ENCODE measurements around the gene PLCB3. TPM values are rescaled to one million over a fixed set of nuclear protein-coding genes. Genes with fewer than 3 reads are reported as not detected.
A peak's percentile ranks its signal among the peaks of the same experiment; 100 is the strongest.

Gene PLCB3
- polyA plus RNA-seq (2013, experiment 1 of 2), result 39.7 TPM
- polyA plus RNA-seq (2013, experiment 2 of 2), result 40.7 TPM

DNA sequence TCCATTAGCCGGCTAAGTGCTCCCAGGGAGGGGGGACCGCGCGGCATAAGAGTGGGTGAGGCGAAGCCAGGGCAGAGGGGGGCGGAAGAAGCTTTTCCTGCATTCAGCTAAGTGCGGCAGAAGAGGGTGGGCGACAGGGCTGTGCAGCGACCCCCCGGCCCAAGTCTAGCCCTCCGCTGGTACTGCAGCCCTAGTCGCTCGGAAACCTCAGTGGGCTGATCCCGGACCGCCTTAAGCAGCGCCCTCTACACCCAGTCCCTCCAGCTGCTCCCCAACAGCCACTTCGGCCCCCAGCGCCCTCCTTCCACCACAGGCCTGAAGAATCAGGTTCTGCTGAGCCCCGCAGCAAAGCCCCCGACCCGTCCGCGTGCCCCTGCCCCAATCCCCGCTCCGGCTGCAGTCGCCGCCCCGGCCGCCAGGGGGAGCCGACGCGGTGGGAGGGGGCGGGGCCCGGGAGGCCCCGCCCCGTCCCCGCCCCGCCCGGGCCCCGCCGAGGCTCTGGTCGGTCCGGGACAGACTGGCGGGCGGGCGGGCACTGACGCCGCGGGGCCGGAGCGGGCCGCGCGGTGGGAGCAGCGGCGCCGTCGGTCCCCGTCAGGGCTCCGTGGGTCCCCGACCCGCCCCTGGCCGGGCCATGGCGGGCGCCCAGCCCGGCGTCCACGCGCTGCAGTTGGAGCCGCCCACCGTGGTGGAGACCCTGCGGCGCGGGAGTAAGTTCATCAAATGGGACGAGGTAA is at the start of gene PLCB3:
Gene PLCB3, plus strand, starts transcription at position 515 of the 737 bp plus-strand sequence. Its CDS starts 120 bp downstream, at position 635.
- Histone ChIP-seq H4K8ac (ENCODE audit: low read depth, low read length) (no peak within 1 kb of the TSS), H3K36me3 (ENCODE audit: control insufficient read depth, insufficient read depth, low read length) (peaks cover 4% of the 10 kb centered on the region), H2BK120ac (ENCODE audit: low read depth, low read length) (no peak within 1 kb of the TSS), H3K9ac (ENCODE audit: low read length) (peak within 1 kb of the TSS; percentile 95), H3K4me3 (ENCODE audit: low read length) (peak within 1 kb of the TSS; percentile 82), H3K56ac (ENCODE audit: low read length) (peak within 1 kb of the TSS; percentile 94), H3K79me1 (ENCODE audit: low read length) (peaks cover 13% of the 10 kb centered on the region), H3K18ac (ENCODE audit: low read length) (peak within 1 kb of the TSS; percentile 85), H2AK5ac (ENCODE audit: low read length) (peak within 1 kb of the TSS; percentile 59), H3K79me2 (ENCODE audit: control insufficient read depth, insufficient read depth, low read length) (peaks cover 14% of the 10 kb centered on the region), H2BK15ac (replicated peaks; ENCODE audit: low read depth) (no peak within 1 kb of the TSS), H3K4me2 (ENCODE audit: low read length) (peak within 1 kb of the TSS; percentile 82), H3K27ac (ENCODE audit: low read depth, low read length) (peak within 1 kb of the TSS; percentile 68), H2BK5ac (ENCODE audit: low read length) (no peak within 1 kb of the TSS), H3K4me1 (ENCODE audit: control insufficient read depth, low read depth, low read length) (peaks cover 12% of the 10 kb centered on the region), H3K23ac (ENCODE audit: low read length) (peak within 1 kb of the TSS; percentile 57), H3K27me3 (ENCODE audit: insufficient read depth, low read length, poor library complexity) (no peaks in the 10 kb centered on the region), H3K4ac (ENCODE audit: low read depth, low read length) (peak within 1 kb of the TSS; percentile 75), H4K5ac (ENCODE audit: low read length) (no peak within 1 kb of the TSS)
- DNase-seq, result peak; percentile 53
- no CpG with 5 or more reads among the region's 75 CpGs for WGBS (ENCODE audit: extremely low coverage, insufficient coverage, low lambda C conversion rate)

DNA sequence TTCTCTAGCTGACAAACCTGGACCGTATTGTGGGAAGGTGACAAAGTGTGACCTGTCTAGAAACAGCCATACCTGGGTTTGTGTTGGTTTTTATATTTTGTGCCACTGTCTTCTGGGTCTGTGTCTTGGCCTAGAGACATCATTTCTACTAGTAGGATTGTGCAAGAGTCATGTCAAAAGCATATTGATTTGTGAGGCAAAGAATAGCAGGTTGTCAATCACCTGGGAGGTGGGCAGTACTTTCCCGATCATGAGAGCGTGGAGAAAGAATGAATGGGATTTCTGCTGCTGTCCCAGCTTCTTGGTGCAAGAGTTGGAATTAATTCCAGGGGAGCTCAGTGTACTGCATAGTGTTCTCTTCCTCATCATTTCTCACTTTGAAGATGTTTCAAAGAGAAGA is 49.8 kb upstream of the PLCB3 start:
- no peak overlapping the region for H3K4ac ChIP-seq (ENCODE audit: low read depth, low read length)
- no peak overlapping the region for H3K56ac ChIP-seq (ENCODE audit: low read length)
- no peak overlapping the region for H2BK5ac ChIP-seq (ENCODE audit: low read length)
- peaks cover 37% of the 10 kb centered on the region for H3K36me3 ChIP-seq (ENCODE audit: control insufficient read depth, insufficient read depth, low read length)
- H3K4me3 ChIP-seq (ENCODE audit: low read length), result no peak overlapping the region
- no peaks in the 10 kb centered on the region for H3K4me1 ChIP-seq (ENCODE audit: control insufficient read depth, low read depth, low read length)
- no peak overlapping the region for H2BK15ac ChIP-seq (replicated peaks; ENCODE audit: low read depth)
- H3K9ac ChIP-seq (ENCODE audit: low read length), result no peak overlapping the region
- H4K8ac ChIP-seq (ENCODE audit: low read depth, low read length), result no peak overlapping the region
- H3K18ac ChIP-seq (ENCODE audit: low read length), result no peak overlapping the region
- peaks cover 3% of the 10 kb centered on the region for H3K79me1 ChIP-seq (ENCODE audit: low read length)
- no peak overlapping the region for H3K23ac ChIP-seq (ENCODE audit: low read length)
- H2AK5ac ChIP-seq (ENCODE audit: low read length), result no peak overlapping the region
- no peak for DNase-seq
- H3K4me2 ChIP-seq (ENCODE audit: low read length), result no peak overlapping the region
- no peaks in the 10 kb centered on the region for H3K79me2 ChIP-seq (ENCODE audit: control insufficient read depth, insufficient read depth, low read length)
- H4K5ac ChIP-seq (ENCODE audit: low read length), result no peak overlapping the region
- H3K27ac ChIP-seq (ENCODE audit: low read depth, low read length), result no peak overlapping the region
- no peaks in the 10 kb centered on the region for H3K27me3 ChIP-seq (ENCODE audit: insufficient read depth, low read length, poor library complexity)
- WGBS (ENCODE audit: extremely low coverage, insufficient coverage, low lambda C conversion rate), result no CpG with 5 or more reads among the region's 3 CpGs
- H2BK120ac ChIP-seq (ENCODE audit: low read depth, low read length), result no peak overlapping the region

DNA sequence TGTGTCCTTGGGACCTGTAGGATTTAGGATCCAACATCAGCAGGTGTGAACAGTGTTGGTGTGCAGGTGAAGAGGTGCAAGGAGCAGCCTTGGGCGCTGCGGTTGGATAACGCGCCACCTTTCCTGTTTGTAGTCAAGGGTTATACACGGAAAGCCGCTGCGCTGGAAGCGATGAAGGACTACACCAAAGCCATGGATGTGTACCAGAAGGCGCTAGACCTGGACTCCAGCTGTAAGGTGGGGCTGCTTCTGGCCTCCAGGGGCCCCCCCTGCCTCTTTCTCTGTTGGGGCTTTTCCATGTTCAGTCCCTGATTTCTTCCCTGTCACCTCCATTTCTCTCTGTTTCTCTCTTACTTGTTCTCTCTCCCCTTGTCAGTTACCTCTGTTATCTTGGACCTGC is 48.3 kb upstream of the PLCB3 start:
- Histone ChIP-seq H3K27ac (ENCODE audit: low read depth, low read length) (no peak overlapping the region), H3K79me2 (ENCODE audit: control insufficient read depth, insufficient read depth, low read length) (no peaks in the 10 kb centered on the region)

DNA sequence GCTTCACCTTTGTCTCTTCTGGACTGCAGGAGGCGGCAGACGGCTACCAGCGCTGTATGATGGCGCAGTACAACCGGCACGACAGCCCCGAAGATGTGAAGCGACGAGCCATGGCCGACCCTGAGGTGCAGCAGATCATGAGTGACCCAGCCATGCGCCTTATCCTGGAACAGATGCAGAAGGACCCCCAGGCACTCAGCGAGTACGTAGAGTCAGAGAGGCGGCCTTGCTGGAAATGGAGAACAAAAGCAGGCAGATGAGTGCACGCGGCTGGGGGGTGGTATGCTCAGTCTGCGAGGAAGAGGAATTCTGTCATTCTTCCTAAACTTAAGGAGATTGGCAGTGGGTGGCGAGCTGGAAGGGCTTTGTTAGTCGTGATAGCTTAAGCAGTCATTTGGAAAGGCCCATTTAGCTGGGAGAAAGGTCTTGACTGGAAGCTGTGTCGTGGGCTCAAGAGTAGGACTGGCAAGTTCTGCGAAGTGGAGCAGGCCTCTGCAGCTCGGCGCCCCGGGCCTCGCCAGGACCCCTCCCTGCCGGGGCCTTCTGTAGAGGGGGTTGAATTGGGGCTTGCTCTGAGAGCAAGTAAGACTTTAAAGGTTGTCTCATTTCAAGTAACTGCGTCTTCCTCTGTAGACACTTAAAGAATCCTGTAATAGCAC is 47.8 kb upstream of the PLCB3 start:
- H2BK5ac ChIP-seq (ENCODE audit: low read length), result no peak overlapping the region
- no peak overlapping the region for H4K5ac ChIP-seq (ENCODE audit: low read length)
- no peak overlapping the region for H2AK5ac ChIP-seq (ENCODE audit: low read length)
- no peak overlapping the region for H3K18ac ChIP-seq (ENCODE audit: low read length)
- no peak overlapping the region for H3K4me3 ChIP-seq (ENCODE audit: low read length)
- peaks cover 30% of the 10 kb centered on the region for H3K36me3 ChIP-seq (ENCODE audit: control insufficient read depth, insufficient read depth, low read length)
- no peak overlapping the region for H3K27ac ChIP-seq (ENCODE audit: low read depth, low read length)
- H3K4ac ChIP-seq (ENCODE audit: low read depth, low read length), result no peak overlapping the region
- H3K27me3 ChIP-seq (ENCODE audit: insufficient read depth, low read length, poor library complexity), result no peaks in the 10 kb centered on the region
- DNase-seq, result no peak
- no peak overlapping the region for H3K23ac ChIP-seq (ENCODE audit: low read length)
- no peak overlapping the region for H3K4me2 ChIP-seq (ENCODE audit: low read length)
- H2BK15ac ChIP-seq (replicated peaks; ENCODE audit: low read depth), result no peak overlapping the region
- H3K79me1 ChIP-seq (ENCODE audit: low read length), result peaks cover 3% of the 10 kb centered on the region
- no peaks in the 10 kb centered on the region for H3K4me1 ChIP-seq (ENCODE audit: control insufficient read depth, low read depth, low read length)
- no peaks in the 10 kb centered on the region for H3K79me2 ChIP-seq (ENCODE audit: control insufficient read depth, insufficient read depth, low read length)
- H3K56ac ChIP-seq (ENCODE audit: low read length), result no peak overlapping the region
- no peak overlapping the region for H3K9ac ChIP-seq (ENCODE audit: low read length)
- H2BK120ac ChIP-seq (ENCODE audit: low read depth, low read length), result no peak overlapping the region
- no CpG with 5 or more reads among the region's 27 CpGs for whole genome bisulfite sequencing (ENCODE audit: extremely low coverage, insufficient coverage, low lambda C conversion rate)
- H4K8ac ChIP-seq (ENCODE audit: low read depth, low read length), result no peak overlapping the region

More for the DNA sequence above, 48.3 kb upstream of the PLCB3 start:
- H3K27me3 ChIP-seq (ENCODE audit: insufficient read depth, low read length, poor library complexity), result no peaks in the 10 kb centered on the region
- H2BK5ac ChIP-seq (ENCODE audit: low read length), result no peak overlapping the region
- DNase-seq, result no peak
- H2BK15ac ChIP-seq (replicated peaks; ENCODE audit: low read depth), result no peak overlapping the region
- H3K4ac ChIP-seq (ENCODE audit: low read depth, low read length), result no peak overlapping the region
- peaks cover 3% of the 10 kb centered on the region for H3K79me1 ChIP-seq (ENCODE audit: low read length)
- no peaks in the 10 kb centered on the region for H3K4me1 ChIP-seq (ENCODE audit: control insufficient read depth, low read depth, low read length)
- no peak overlapping the region for H3K23ac ChIP-seq (ENCODE audit: low read length)
- no CpG with 5 or more reads among the region's 9 CpGs for WGBS (ENCODE audit: extremely low coverage, insufficient coverage, low lambda C conversion rate)
- H3K4me3 ChIP-seq (ENCODE audit: low read length), result no peak overlapping the region
- H3K4me2 ChIP-seq (ENCODE audit: low read length), result no peak overlapping the region
- no peak overlapping the region for H2BK120ac ChIP-seq (ENCODE audit: low read depth, low read length)
- no peak overlapping the region for H3K18ac ChIP-seq (ENCODE audit: low read length)
- no peak overlapping the region for H3K9ac ChIP-seq (ENCODE audit: low read length)
- H3K56ac ChIP-seq (ENCODE audit: low read length), result no peak overlapping the region
- H4K8ac ChIP-seq (ENCODE audit: low read depth, low read length), result no peak overlapping the region
- H3K36me3 ChIP-seq (ENCODE audit: control insufficient read depth, insufficient read depth, low read length), result peaks cover 30% of the 10 kb centered on the region
- no peak overlapping the region for H2AK5ac ChIP-seq (ENCODE audit: low read length)
- no peak overlapping the region for H4K5ac ChIP-seq (ENCODE audit: low read length)

DNA sequence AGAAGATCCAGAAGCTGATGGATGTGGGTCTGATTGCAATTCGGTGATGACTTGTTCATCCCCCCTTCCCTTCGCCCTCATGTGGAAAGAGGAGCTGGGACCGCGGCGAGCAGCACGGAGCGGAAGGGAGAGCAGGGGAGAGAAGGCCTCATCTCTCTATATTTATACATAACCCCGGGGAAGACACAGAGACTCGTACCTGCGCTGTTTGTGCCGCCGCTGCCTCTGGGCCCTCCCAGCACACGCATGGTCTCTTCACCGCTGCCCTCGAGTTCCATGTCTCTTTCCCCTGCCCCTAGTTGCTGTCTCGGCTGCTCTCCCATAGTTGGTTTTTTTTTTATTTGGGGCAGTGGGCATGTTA is 47.3 kb upstream of the PLCB3 start:
- Histone ChIP-seq H3K18ac (ENCODE audit: low read length) (no peak overlapping the region), H3K27ac (ENCODE audit: low read depth, low read length) (no peak overlapping the region), H3K27me3 (ENCODE audit: insufficient read depth, low read length, poor library complexity) (no peaks in the 10 kb centered on the region), H3K4me2 (ENCODE audit: low read length) (no peak overlapping the region), H2BK120ac (ENCODE audit: low read depth, low read length) (no peak overlapping the region), H3K36me3 (ENCODE audit: control insufficient read depth, insufficient read depth, low read length) (peaks cover 30% of the 10 kb centered on the region), H3K9ac (ENCODE audit: low read length) (no peak overlapping the region), H2AK5ac (ENCODE audit: low read length) (no peak overlapping the region), H3K23ac (ENCODE audit: low read length) (no peak overlapping the region), H2BK15ac (replicated peaks; ENCODE audit: low read depth) (no peak overlapping the region), H4K8ac (ENCODE audit: low read depth, low read length) (no peak overlapping the region), H3K79me2 (ENCODE audit: control insufficient read depth, insufficient read depth, low read length) (no peaks in the 10 kb centered on the region), H3K4me3 (ENCODE audit: low read length) (no peak overlapping the region), H3K4ac (ENCODE audit: low read depth, low read length) (no peak overlapping the region), H4K5ac (ENCODE audit: low read length) (no peak overlapping the region), H3K79me1 (ENCODE audit: low read length) (peaks cover 3% of the 10 kb centered on the region), H3K4me1 (ENCODE audit: control insufficient read depth, low read depth, low read length) (no peaks in the 10 kb centered on the region), H2BK5ac (ENCODE audit: low read length) (no peak overlapping the region), H3K56ac (ENCODE audit: low read length) (no peak overlapping the region)
- no peak for DNase-seq
- no CpG with 5 or more reads among the region's 16 CpGs for WGBS (ENCODE audit: extremely low coverage, insufficient coverage, low lambda C conversion rate)
